Inflammatory macrophage (primary cell): Measurements from ENCODE around the gene OLFM3.

Experiments used
- DNase-seq, 2 donors: peaks; one replicate each; pipeline ENCODE4 v3.0.0-alpha.2; 2020 to 2022
- total RNA-seq, 18 experiments: gene quantifications; one replicate each; lab custom pipeline; 2026; ENCODE audit warnings: mixed read lengths in 6 of 18, inconsistent platforms in 2 of 18; lab: John Stamatoyannopoulos, UW

Gene OLFM3
- 0 to 0.19 (median 0) reads per million in 18 experiments for total RNA-seq

DNA sequence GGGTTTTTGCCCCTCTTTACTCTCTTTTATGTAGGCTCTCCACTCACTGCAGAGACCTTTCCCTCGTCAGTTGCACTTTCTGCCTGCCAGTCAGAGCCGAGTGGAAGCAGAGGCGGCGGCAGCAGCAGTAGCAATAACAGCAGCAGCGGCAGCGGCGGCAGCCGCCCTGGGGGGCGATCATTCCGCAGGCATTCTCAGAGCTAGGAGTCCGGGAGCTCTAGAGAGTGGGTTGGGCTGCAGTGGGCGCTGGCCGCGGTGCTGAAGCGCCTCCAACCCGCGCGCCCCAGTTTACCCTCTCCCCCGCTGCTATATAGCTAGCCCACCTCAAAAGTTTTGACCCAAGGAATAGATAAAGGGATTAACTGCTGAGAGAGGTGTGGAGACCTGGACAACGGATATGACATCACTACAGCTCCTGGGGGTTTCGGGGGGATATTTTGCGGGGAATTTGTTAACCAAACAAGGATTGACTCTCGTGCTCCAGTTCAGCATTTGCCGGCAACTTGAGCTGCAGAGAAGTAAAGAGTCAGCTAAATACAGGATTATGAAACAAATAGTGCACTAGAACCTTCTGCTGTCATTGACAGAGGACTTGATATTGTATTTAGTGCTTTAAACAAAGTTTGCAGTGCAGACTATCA lies at the start of gene OLFM3:
TSS of gene OLFM3 (minus strand) at position 102 of the 641 bp plus-strand sequence.
- DNase-seq = no peak

- DNase-seq = no peak
Observed at GRCh38 chr1:102045752-102046151, 49.0 kb upstream of the OLFM3 start.

- no peak for DNase-seq
Observed at GRCh38 chr1:102032534-102032933, 35.8 kb upstream of the OLFM3 start.

DNA sequence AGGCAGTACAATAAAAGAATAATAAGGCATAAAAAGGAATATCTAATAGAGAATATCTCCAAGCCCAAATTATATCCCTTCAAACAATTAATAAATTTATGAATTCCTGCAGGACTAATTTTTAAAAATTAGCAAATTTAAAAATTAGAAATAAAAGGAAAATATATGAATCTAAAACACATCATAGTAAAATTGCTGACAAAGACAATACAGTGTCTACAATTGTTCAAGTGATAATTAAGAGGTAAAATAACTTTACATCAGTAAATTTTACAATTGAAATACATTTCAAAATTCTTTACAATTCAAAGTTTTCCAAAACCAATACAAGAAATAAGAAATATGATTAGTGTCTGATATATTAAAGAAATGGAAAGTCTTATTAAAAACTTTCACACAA lies 22.8 kb upstream of the OLFM3 start:
- DNase-seq = no peak

GRCh38 chr1:102015728-102016127 lies 19.0 kb upstream of the OLFM3 start:
- DNase-seq = no peak

- DNase-seq = no peak
Observed at GRCh38 chr1:102002057-102002456, 5.3 kb upstream of the OLFM3 start.

GRCh38 chr1:101995984-101996745 lies 561 bp downstream of the OLFM3 start:
- DNase-seq = no peak

- no peak for DNase-seq
Observed at GRCh38 chr1:101993710-101994109, 3.0 kb downstream of the OLFM3 start.

- DNase-seq = no peak
Observed at GRCh38 chr1:101992821-101993575, 3.7 kb downstream of the OLFM3 start.

DNA sequence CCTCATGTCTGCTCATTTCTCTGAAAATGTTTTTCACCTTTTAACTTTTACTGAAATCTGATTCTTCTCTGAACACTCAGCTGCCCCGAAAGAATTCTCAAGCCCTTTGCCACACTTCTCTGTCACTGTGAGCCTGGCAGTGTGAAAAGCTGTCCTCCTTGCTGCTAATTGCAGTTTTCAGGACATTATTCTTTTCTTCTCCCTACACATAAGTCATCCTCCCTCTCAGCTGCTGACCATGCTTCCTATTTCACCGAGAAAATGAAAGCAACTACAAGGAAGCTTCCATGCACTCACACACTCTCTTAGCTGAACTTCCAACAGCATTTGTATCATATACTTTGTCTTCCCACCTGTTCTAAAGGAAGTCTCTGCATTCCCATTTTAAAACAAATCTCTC lies 15.8 kb downstream of the OLFM3 start:
- DNase-seq = no peak

- DNase-seq = no peak
Observed at GRCh38 chr1:101977266-101977665, 19.5 kb downstream of the OLFM3 start.

GRCh38 chr1:101976161-101976560 lies 20.6 kb downstream of the OLFM3 start:
- no peak for DNase-seq

GRCh38 chr1:101975371-101975770 lies 21.4 kb downstream of the OLFM3 start:
- DNase-seq = no peak

GRCh38 chr1:101974599-101975274 lies 22.0 kb downstream of the OLFM3 start:
- no peak for DNase-seq

- no peak for DNase-seq
Observed at GRCh38 chr1:101971304-101971703, 25.4 kb downstream of the OLFM3 start.

GRCh38 chr1:101967871-101968270 lies 28.9 kb downstream of the OLFM3 start:
- DNase-seq = no peak

DNA sequence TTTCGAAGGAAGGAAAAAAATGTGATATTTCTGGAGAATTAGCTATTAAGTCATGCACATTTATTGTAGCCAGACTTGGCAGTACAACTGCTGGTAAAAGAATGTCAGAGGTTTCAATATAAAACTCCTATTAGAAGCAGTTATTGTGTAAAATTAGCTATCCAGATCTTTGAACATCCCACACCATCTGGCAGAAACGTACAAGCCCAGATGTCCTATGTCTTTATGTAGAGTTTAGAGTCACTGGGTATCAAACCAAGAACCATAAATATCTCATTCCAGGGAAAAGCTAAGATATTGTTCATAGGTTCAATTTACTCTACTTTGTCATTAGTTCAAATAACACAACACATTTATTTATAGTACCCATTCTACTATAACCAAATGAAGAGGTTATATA lies 31.4 kb downstream of the OLFM3 start:
- DNase-seq = no peak

DNA sequence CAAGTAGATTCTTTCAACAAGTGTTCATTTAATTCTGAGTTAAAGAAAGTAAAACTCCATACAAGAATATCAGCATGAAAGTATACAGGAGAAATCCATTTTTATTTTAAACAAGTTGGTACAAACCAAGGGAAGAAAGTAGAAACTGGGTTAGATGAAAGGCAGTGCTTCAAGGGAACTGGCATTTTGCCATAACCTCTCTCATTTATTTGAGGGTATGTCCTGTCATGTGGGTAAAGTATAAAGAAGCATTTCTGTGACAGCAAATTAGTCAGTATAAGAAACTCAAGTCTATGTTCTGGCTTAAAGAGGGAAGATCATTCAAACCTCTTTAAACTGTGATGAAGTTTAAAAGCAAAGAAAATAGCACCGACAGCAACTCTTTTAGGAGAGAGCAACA lies 32.0 kb downstream of the OLFM3 start:
- no peak for DNase-seq

GRCh38 chr1:101960142-101960541 lies 36.6 kb downstream of the OLFM3 start:
- DNase-seq = no peak

GRCh38 chr1:101959456-101959855 lies 37.3 kb downstream of the OLFM3 start:
- no peak for DNase-seq

- DNase-seq = no peak
Observed at GRCh38 chr1:101957771-101958170, 39.0 kb downstream of the OLFM3 start.

DNA sequence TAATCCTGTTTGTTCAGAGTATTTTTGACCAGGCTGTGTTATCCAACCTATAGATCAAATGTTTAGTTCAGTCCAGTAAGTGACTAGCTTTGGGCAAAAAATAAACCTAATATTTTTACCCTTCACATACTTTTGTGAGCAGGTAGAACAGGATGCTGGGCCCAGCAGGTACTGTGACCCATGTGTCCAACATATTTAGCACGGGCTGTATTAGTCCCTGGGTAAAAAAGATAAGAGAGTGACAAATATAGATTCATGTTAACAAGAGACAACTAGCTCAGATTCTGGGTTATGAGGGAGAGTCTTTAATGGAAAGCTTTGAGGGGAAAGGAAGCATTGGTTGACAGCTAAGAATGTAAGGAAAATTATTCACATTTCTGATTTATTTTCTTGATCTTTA lies 43.1 kb downstream of the OLFM3 start:
- DNase-seq = no peak

GRCh38 chr1:101945884-101946283 lies 50.8 kb downstream of the OLFM3 start:
- no peak for DNase-seq
